Adrenal gland (tissue), 12 donors: Measurements from ENCODE around the gene AGBL5. TPM values are rescaled to one million over a fixed set of nuclear protein-coding genes. Genes with fewer than 3 reads are reported as not detected.

Source experiments
- DNase-seq, 7 donors: peaks; one replicate each; pipeline ENCODE4 v3.0.0-alpha.2; 2019 to 2020
- H3K27ac ChIP-seq, 5 donors: fragments of 200-600 bp; sonication (generic) in 4 of 5; 1 replicate in 3 of 5; 2 replicates in 2 of 5; pipeline versions ENCODE4 v1.5.1 to v1.8.0; 2016 to 2020; ENCODE audit warnings: mild to moderate bottlenecking in 1 of 5
- H3K27me3 ChIP-seq: fragments of 200-600 bp; 2 replicates; pipeline ENCODE4 v1.8.0; 2021
- H3K36me3 ChIP-seq, 2 donors: fragments of 200-600 bp; replicated peaks in 1 of 2; 1 replicate in 1 of 2; 2 replicates in 1 of 2; pipeline versions ENCODE4 v1.5.1 to v1.8.0; 2018 to 2022
- H3K4me1 ChIP-seq, 2 donors: fragments of 200-600 bp; replicated peaks in 1 of 2; 1 replicate in 1 of 2; 2 replicates in 1 of 2; pipeline versions ENCODE4 v1.5.1 to v1.8.0; 2018 to 2021
- H3K4me3 ChIP-seq, 4 donors: fragments of 200-600 bp; sonication (generic) in 3 of 4; one replicate each; pipeline ENCODE4 v1.5.1; 2016 to 2018
- H3K9me3 ChIP-seq, 3 donors: fragments of 200-600 bp; sonication (generic) in 1 of 3; replicated peaks in 1 of 3; 1 replicate in 2 of 3; 2 replicates in 1 of 3; pipeline versions ENCODE4 v1.5.1 to v1.8.0; 2016 to 2021
- POLR2A ChIP-seq, 2 donors: fragments of 450-650 bp; IDR thresholded peaks; one replicate each; pipeline ENCODE4 v1.6.1; 2017; ENCODE audit warnings: antibody characterized with exemption in 2 of 2, mild to moderate bottlenecking in 2 of 2, moderate library complexity in 1 of 2
- WGBS, 4 donors: extraction: QIAGEN DNeasy Blood & Tissue Kit in 2 of 4; methylation state at CpG; one replicate each; pipeline versions ENCODE4 v1.1.5 to v1.1.7; 2013 to 2017; 5-methylcytosine and 5-hydroxymethylcytosine counted together
- intact Hi-C, 2 donors: fragments of 100-400 bp; cut with DNase I; formaldehyde crosslinking; loops; one replicate each; pipeline versions ENCODE4 v1.14.1 to v1.15.0; 2022 to 2023
- polyA plus RNA-seq, 3 donors: library from polyadenylated mRNA; stranded (reverse); fragments of 200-250 nt in 2 of 3; fragments of 350-450 nt in 1 of 3; fragmentation: Illumina TruSeq in 1 of 3; extraction: RNeasy Lipid Tissue Mini Kit (QIAGEN cat#74804) in 1 of 3; gene quantifications; one replicate each; pipeline ENCODE4 v1.2.3, GENCODE V29; 2013 to 2014
- total RNA-seq, 9 donors: library from RNA; depleted of rRNA in 4 of 9; stranded (reverse); fragments of >200 nt in 4 of 9; fragments of 120-200 nt in 1 of 9; fragmentation: NEBNext Ultra II Directional in 1 of 9; extraction: Animal tissue kit (Norgen Biotek cat#: 25700) in 1 of 9; gene quantifications; one replicate each; pipeline versions ENCODE4 v1.1.0 to v1.2.4, GENCODE V29; 2013 to 2023
- TF ChIP-seq, protein P1 (sequence below), 6 experiments: fragments of 450-650 bp in 4 of 6; fragments of 200-600 bp in 2 of 6; sonication (generic) in 1 of 6; IDR thresholded peaks; 1 replicate in 5 of 6; 2 replicates in 1 of 6; pipeline versions ENCODE4 v1.5.1 to v1.8.0; 2016 to 2021; ENCODE audit warnings: antibody characterized with exemption in 6 of 6, mild to moderate bottlenecking in 2 of 6, moderate library complexity in 1 of 6
- donor health status: healthy with polysubstance abuse.
- donor health status: Bipolar disorder and iron deficiency.
- donor health status: DM: yes; HTN: yes; CAD: no.
- donor health status: DM: no; HTN: no; CAD: no.
- donor health status: DM: no; HTN: no; CAD: no.
- donor health status: DM: yes; HTN: yes; CAD: no.

The AGBL5 gene
- total and polyA plus RNA-seq, 12 donors: 21.2 to 42.4 (median 30.6) TPM

DNA sequence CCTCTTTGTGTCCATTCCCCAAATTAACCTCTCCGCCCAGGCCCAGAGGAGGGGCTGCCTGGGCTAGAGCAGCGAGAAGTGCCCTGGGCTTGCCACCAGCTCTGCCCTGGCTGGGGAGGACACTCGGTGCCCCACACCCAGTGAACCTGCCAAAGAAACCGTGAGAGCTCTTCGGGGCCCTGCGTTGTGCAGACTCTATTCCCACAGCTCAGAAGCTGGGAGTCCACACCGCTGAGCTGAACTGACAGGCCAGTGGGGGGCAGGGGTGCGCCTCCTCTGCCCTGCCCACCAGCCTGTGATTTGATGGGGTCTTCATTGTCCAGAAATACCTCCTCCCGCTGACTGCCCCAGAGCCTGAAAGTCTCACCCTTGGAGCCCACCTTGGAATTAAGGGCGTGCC, 48.6 kb downstream of the AGBL5 start:
- Histone ChIP-seq H3K4me3 (no peak overlapping the region), H3K36me3 (no peaks in the 10 kb centered on the region), H3K9me3 (no peaks in the 10 kb centered on the region), H3K27ac (no peak overlapping the region), H3K27me3 (no peaks in the 10 kb centered on the region), H3K4me1 (peaks cover 13 to 16% of the 10 kb centered on the region in 2 donors)
- intact Hi-C loops: loop anchor here in 1 of 2 donors (5.0 kb wide), 1 partner anchor 92 kb away; no protein-coding TSS in a partner anchor
- TF ChIP-seq POLR2A (IDR thresholded peaks at IDR 0.05): no peak
- TF ChIP-seq, protein P1, sequence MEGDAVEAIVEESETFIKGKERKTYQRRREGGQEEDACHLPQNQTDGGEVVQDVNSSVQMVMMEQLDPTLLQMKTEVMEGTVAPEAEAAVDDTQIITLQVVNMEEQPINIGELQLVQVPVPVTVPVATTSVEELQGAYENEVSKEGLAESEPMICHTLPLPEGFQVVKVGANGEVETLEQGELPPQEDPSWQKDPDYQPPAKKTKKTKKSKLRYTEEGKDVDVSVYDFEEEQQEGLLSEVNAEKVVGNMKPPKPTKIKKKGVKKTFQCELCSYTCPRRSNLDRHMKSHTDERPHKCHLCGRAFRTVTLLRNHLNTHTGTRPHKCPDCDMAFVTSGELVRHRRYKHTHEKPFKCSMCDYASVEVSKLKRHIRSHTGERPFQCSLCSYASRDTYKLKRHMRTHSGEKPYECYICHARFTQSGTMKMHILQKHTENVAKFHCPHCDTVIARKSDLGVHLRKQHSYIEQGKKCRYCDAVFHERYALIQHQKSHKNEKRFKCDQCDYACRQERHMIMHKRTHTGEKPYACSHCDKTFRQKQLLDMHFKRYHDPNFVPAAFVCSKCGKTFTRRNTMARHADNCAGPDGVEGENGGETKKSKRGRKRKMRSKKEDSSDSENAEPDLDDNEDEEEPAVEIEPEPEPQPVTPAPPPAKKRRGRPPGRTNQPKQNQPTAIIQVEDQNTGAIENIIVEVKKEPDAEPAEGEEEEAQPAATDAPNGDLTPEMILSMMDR (IDR thresholded peaks at IDR 0.05): no peak
- 87 to 100% (median 91%) methylated on average over 2 to 10 of the region's 10 CpGs for WGBS, 4 donors
- DNase-seq: no peak

- no peaks in the 10 kb centered on the region for H3K4me1 ChIP-seq
- H3K36me3 ChIP-seq: no peaks in the 10 kb centered on the region
- H3K9me3 ChIP-seq: no peaks in the 10 kb centered on the region
- intact Hi-C loops: loop anchor here in 1 of 2 donors (5.0 kb wide), 1 partner anchor 90 kb away; no protein-coding TSS in a partner anchor
- H3K4me3 ChIP-seq: no peak overlapping the region
- DNase-seq: no peak
- H3K27ac ChIP-seq: no peak overlapping the region
- no peak for TF ChIP-seq POLR2A (IDR thresholded peaks at IDR 0.05)
- TF ChIP-seq, protein P1 (IDR thresholded peaks at IDR 0.05): no peak
- 82 to 89% (median 86%) methylated on average over 2 to 5 of the region's 5 CpGs for WGBS, 4 donors
- H3K27me3 ChIP-seq: peaks cover 4% of the 10 kb centered on the region
Measured at GRCh38 chr2:27102329-27102728, 50.9 kb downstream of the AGBL5 start.

GRCh38 chr2:27105981-27106380, 54.5 kb downstream of the AGBL5 start:
- no peak for DNase-seq
- TF ChIP-seq, protein P1 (IDR thresholded peaks at IDR 0.05): no peak
- no peak for TF ChIP-seq POLR2A (IDR thresholded peaks at IDR 0.05)
- H3K27ac ChIP-seq: no peak overlapping the region
- peaks cover 4% of the 10 kb centered on the region for H3K27me3 ChIP-seq
- WGBS, 4 donors: 52 to 71% (median 64%) methylated on average over 3 of the region's 3 CpGs
- no peak overlapping the region for H3K4me3 ChIP-seq
- no peaks in the 10 kb centered on the region for H3K4me1 ChIP-seq
- H3K9me3 ChIP-seq: no peaks in the 10 kb centered on the region
- intact Hi-C loops: no loop called here
- H3K36me3 ChIP-seq: no peaks in the 10 kb centered on the region

DNA sequence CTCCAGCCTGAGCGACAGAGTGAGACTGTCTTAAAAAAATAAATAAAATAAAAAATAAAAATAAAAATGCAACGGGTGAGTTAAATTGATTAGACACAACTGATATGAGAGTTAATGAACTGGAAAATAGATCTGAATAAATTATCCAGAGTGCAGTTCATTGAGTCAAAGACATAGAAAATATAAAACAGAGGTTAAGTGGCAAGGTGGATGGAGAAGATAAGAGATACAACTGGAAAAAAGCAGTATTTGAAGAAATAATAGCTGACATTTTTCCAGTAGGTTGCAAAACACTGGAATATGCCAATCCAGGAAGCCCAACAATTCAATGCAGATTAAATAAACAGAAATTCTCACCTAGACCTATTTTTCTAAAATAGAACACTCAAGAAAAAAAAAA, 56.8 kb downstream of the AGBL5 start:
- H3K4me1 ChIP-seq: no peaks in the 10 kb centered on the region
- no peaks in the 10 kb centered on the region for H3K9me3 ChIP-seq
- H3K36me3 ChIP-seq: no peaks in the 10 kb centered on the region
- H3K27ac ChIP-seq: no peak overlapping the region
- TF ChIP-seq, protein P1 (IDR thresholded peaks at IDR 0.05): no peak
- TF ChIP-seq POLR2A (IDR thresholded peaks at IDR 0.05): no peak
- whole genome bisulfite sequencing, 4 donors: 62 to 75% (median 72%) methylated on average over 2 of the region's 2 CpGs
- no peak overlapping the region for H3K4me3 ChIP-seq
- no peak for DNase-seq
- intact Hi-C loops: no loop called here
- H3K27me3 ChIP-seq: peaks cover 4% of the 10 kb centered on the region
